K562 (cell line): ENCODE measurements around the gene TYW1B.
"Not testable (repeated sequence)": the region's sequence is repeated elsewhere in the genome, so short reads cannot be mapped to it uniquely, and the experiment has no call there.

ENCODE experiments used
- BRF2 ChIP-seq: IDR thresholded peaks from 3 replicates; pipeline ENCODE4 v1.6.1; 2011; ENCODE audit warnings: borderline replicate concordance, mild to moderate bottlenecking; ENCODE audit not compliant: insufficient read length, insufficient read depth
- CTCF ChIP-seq, 3 experiments: IDR thresholded peaks in 2 of 3; conservative IDR thresholded peaks in 1 of 3; 2 replicates each; pipeline ENCODE4 v1.5.1; 2011 to 2012; ENCODE audit warnings: low read length in 3 of 3, mild to moderate bottlenecking in 3 of 3, control low read depth in 2 of 3, improper control_type of control experiment in 1 of 3, inconsistent platforms in 1 of 3, low read depth in 1 of 3, mixed read lengths in 1 of 3, moderate library complexity in 1 of 3; ENCODE audit not compliant: insufficient read depth in 2 of 3
- EZH2 ChIP-seq: IDR thresholded peaks from 2 replicates; pipeline ENCODE4 v1.6.1; 2012; ENCODE audit warnings: low read depth, mild to moderate bottlenecking, inconsistent platforms, low read length, borderline replicate concordance
- FOXM1 ChIP-seq, 2 experiments: fragments of 450-650 bp in 1 of 2; sonication (generic) in 1 of 2; formaldehyde crosslinking in 1 of 2; IDR thresholded peaks; 2 replicates each; pipeline versions ENCODE4 v1.6.1 to v1.9.0; 2017 to 2022; ENCODE audit warnings: low read depth in 2 of 2, mild to moderate bottlenecking in 2 of 2, missing genetic modification reagents in 1 of 2, moderate library complexity in 1 of 2
- HNRNPK ChIP-seq: fragments of 200-400 bp; formaldehyde crosslinking; IDR thresholded peaks from one replicate; pipeline ENCODE4 v1.6.1; 2018; ENCODE audit warnings: mild to moderate bottlenecking, low read depth, low read length; ENCODE audit not compliant: poor library complexity, severe bottlenecking
- POLR2A ChIP-seq: fragments of 450-650 bp; conservative IDR thresholded peaks from 2 replicates; pipeline ENCODE4 v1.6.1; 2016
- POLR2AphosphoS5 ChIP-seq: IDR thresholded peaks from 2 replicates; pipeline ENCODE4 v1.6.1; 2011; ENCODE audit warnings: mild to moderate bottlenecking, low read depth, low read length, moderate library complexity; ENCODE audit not compliant: control insufficient read depth, insufficient read depth
- RNF2 ChIP-seq: sonication (generic); IDR thresholded peaks from 2 replicates; pipeline ENCODE4 v1.6.1; 2016
- SNAPC5 ChIP-seq: fragments of 250-450 bp; sonication (Bioruptor Pico); IDR thresholded peaks from 2 replicates; pipeline ENCODE4 v1.8.0; 2021; ENCODE audit warnings: moderate library complexity, mild to moderate bottlenecking, inconsistent platforms
- ZNF280B ChIP-seq: fragments of 250-450 bp; sonication (Bioruptor Pico); IDR thresholded peaks from 2 replicates; pipeline ENCODE4 v1.5.1; 2021; ENCODE audit warnings: mild to moderate bottlenecking
- ZNF639 ChIP-seq, 2 experiments: fragments of 200-800 bp in 1 of 2; sonication (Bioruptor generic) in 1 of 2; sonication (generic) in 1 of 2; formaldehyde crosslinking in 1 of 2; IDR thresholded peaks in 1 of 2; conservative IDR thresholded peaks in 1 of 2; 2 replicates each; pipeline versions ENCODE4 v1.5.0 to v1.6.1; 2016 to 2020; ENCODE audit warnings: missing compliant biosample characterization in 1 of 2, missing genetic modification characterization in 1 of 2, missing genetic modification reagents in 1 of 2

- not testable (repeated sequence) for TF ChIP-seq ZNF639 (CRISPR knock-in tag; conservative IDR thresholded peaks at IDR 0.05 in 1 of 2, IDR thresholded peaks at IDR 0.05 in 1 of 2); POLR2AphosphoS5; FOXM1 (IDR thresholded peaks at IDR 0.05; ENCODE audit: low read depth); FOXM1 (CRISPR knock-in tag; IDR thresholded peaks at IDR 0.05; ENCODE audit: low read depth); ZNF280B (CRISPR knock-in tag); EZH2; POLR2A; RNF2; CTCF (IDR thresholded peaks at IDR 0.05 in 2 of 3, conservative IDR thresholded peaks at IDR 0.05 in 1 of 3; ENCODE audit: insufficient read depth in 2 of 3, low read depth in 1 of 3, low read length in 3 of 3); SNAPC5; HNRNPK; BRF2
These were observed 88.3 kb downstream of the TYW1B start for GRCh38 chr7:72739716-72740115.
